ENCODE results near the gene THOP1. TPM values are rescaled to one million over a fixed set of nuclear protein-coding genes. Genes with fewer than 3 reads are reported as not detected.
"Not testable (repeated sequence)": the region's sequence is repeated elsewhere in the genome, so short reads cannot be mapped to it uniquely, and the experiment has no call there.

Gene THOP1
- total RNA-seq, 1 donor from 2014 or later, result 190 TPM

DNA sequence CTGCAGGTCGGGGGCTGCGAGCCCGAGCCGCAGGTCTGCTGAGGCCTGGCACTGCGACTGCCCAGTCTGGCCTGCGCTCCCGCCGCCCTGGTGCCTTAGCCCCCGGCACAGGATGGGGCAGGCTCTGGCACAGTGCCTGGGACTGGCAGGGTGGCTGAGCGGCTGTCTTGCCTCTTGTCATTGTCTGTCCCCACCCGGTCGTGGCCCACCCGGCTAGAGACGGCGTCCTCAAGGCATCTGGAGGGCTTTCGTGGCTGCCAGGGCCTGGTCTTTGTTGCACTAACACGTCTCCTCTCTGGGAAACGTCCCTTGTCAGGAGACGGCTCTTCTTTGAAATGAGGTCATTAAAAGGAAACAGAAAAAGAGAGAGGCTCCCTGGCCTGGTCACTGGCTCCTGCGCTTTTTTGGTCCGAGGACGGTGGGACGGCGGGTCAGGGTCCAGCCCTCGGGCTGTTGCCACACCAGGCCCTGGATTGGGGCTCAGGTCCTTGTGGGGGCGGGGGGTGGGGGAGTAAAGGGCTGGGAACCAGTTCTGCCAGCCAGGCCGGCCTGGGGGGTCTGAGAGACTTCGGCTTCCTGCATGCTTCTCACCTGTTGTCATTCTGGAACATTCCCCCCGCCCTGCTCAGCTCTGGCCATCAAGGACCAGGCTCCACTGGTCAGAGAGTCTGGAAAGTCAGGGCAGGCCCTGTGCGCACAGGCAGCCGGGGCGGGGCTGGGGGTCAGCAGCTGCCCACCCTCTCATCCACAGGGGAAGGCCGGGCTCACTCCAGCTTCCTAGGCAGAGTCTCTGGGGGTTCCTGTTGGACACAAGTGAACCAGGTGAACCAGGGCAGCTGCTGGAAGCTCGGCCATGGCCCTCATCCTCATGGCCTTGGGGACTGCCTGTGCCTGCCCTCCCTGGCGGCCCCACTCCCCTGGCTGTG is 28.2 kb downstream of the THOP1 start:
- Mint-ChIP-seq H3K9me3 (no peaks in the 10 kb centered on the region), H3K4me1 (ENCODE audit: low read depth) (no peaks in the 10 kb centered on the region), H3K36me3 (ENCODE audit: low read depth) (peaks cover 6% of the 10 kb centered on the region), H3K4me3 (no peak overlapping the region), H3K27ac (no peak overlapping the region), H3K27me3 (ENCODE audit: insufficient read depth) (no peaks in the 10 kb centered on the region)
- DNase-seq (ENCODE audit: low spot score), result no peak
- intact Hi-C loops (cut with micrococcal nuclease), result no loop called here

DNA sequence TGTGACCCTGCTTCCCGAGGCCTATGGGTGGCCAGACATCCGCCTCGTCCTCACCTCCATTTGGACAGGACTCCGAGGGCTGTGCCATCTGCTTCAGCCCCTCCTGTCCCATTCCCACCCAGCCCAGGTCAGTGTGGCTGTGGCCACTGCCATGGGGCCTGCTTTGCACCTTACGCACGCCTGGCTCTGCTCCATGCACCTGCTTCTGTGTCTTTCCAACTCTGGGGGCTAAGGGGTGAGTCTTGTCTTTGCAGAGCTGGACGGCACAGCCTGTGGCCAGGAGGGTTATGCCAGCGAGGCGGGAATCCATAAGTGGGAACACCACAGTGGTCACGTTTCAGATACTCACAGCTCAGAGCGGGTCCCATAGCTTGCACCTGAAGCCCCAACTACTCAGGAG is 29.1 kb downstream of the THOP1 start:
- Mint-ChIP-seq H3K9me3 (no peaks in the 10 kb centered on the region), H3K36me3 (ENCODE audit: low read depth) (no peaks in the 10 kb centered on the region), H3K4me1 (ENCODE audit: low read depth) (no peaks in the 10 kb centered on the region), H3K27me3 (ENCODE audit: insufficient read depth) (no peaks in the 10 kb centered on the region), H3K27ac (no peak overlapping the region), H3K4me3 (no peak overlapping the region)
- no peak for DNase-seq (ENCODE audit: low spot score)
- intact Hi-C loops (cut with micrococcal nuclease), result no loop called here

DNA sequence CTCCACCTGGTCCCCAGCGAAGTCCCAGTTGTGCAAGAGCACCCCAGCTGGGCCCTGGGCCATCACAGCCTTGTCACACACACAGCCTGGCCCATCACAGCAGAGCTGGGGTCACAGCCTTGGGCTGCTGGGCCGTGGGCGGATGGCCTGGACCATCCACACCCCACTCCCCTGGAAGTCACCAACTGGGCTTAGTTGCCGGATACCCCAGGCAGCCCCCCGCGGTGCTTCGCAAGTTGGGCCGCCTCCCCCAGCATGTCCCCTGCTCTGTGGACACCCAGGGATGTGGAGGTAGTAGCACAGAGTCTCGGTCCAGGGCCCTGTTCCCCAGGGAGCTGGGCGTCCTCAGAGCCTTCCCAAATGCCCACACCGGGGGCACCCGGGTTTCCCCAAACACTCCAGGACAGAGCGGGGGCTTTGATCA is 29.9 kb downstream of the THOP1 start:
- no peaks in the 10 kb centered on the region for H3K27me3 Mint-ChIP-seq (ENCODE audit: insufficient read depth)
- no peak overlapping the region for H3K4me3 Mint-ChIP-seq
- no peaks in the 10 kb centered on the region for H3K36me3 Mint-ChIP-seq (ENCODE audit: low read depth)
- no peaks in the 10 kb centered on the region for H3K9me3 Mint-ChIP-seq
- intact Hi-C loops (cut with micrococcal nuclease), result no loop called here
- H3K4me1 Mint-ChIP-seq (ENCODE audit: low read depth), result no peaks in the 10 kb centered on the region
- no peak overlapping the region for H3K27ac Mint-ChIP-seq
- DNase-seq (ENCODE audit: low spot score), result no peak

DNA sequence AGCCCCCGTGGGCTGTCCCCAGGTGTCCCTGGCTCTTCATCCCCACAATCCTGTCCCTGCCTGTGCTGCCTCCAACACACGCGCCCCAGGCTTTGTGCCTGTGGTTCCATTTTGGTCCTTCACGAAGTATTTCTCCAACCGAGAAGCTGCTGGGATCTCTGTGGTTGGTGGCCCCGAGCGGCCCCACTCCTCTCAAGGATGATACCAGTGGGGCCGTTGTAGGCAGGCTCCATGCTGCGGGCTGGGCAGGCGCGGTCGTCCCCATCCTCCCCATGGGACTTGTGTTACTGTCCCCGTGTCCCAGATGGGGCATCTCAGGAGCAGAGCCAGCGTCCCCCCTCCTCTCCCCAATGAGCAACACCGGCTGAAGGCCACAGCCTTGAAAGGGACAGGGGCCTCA is 30.6 kb downstream of the THOP1 start:
- Mint-ChIP-seq H3K36me3 (ENCODE audit: low read depth) (no peaks in the 10 kb centered on the region), H3K4me3 (no peak overlapping the region), H3K27ac (no peak overlapping the region), H3K27me3 (ENCODE audit: insufficient read depth) (no peaks in the 10 kb centered on the region), H3K9me3 (no peaks in the 10 kb centered on the region), H3K4me1 (ENCODE audit: low read depth) (no peaks in the 10 kb centered on the region)
- no peak for DNase-seq (ENCODE audit: low spot score)
- intact Hi-C loops (cut with micrococcal nuclease), result no loop called here

DNA sequence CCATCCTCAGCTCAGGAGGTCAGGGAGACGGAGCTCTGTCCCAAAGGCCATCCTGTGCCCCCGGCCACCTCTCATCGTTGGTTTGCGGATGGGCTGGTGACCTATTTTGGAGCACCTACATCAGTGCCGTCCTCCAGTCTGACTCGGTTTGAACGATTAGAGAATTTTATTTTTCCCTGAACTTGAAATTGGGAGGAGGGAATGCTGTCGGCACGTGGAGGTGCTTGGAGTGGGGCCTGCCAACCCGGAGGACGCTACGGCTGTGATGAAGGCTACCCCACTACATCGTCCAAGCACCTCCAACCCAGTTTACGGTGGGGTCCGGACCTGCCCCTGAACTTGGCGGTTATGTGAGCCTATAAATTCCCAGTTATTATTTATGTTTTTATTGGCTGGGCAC is 31.3 kb downstream of the THOP1 start:
- intact Hi-C loops (cut with micrococcal nuclease), result no loop called here
- no peaks in the 10 kb centered on the region for H3K9me3 Mint-ChIP-seq
- no peaks in the 10 kb centered on the region for H3K27me3 Mint-ChIP-seq (ENCODE audit: insufficient read depth)
- H3K4me1 Mint-ChIP-seq (ENCODE audit: low read depth), result no peaks in the 10 kb centered on the region
- no peaks in the 10 kb centered on the region for H3K36me3 Mint-ChIP-seq (ENCODE audit: low read depth)
- H3K27ac Mint-ChIP-seq, result no peak overlapping the region
- no peak for DNase-seq (ENCODE audit: low spot score)
- no peak overlapping the region for H3K4me3 Mint-ChIP-seq

DNA sequence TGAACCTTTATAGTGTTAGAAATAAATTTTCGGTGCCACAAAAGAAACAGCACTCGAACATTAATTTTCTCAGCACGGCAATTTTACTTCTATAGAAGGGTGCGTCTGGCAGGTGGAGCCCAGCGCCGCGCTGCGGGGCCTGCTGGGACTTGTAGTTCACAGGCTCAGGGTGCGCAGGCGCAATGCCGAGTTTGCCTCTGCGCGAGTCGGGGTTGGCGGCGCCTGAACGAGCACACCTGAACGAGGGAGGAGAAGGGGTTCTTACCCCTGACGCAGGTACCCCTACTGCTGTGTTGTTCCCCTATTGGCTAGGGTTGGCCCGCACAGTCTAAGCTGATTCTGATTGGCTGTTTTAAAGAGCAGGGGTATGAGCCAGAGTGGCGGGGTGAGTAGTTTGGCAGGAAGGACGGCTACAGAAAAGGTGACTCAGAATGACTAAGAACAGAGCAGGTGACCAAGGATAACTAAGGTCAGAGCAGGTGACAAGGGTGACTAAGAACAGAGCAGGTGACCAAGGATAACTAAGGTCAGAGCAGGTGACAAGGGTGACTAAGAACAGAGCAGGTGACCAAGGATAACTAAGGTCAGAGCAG is 32.0 kb downstream of the THOP1 start:
- H3K27ac Mint-ChIP-seq; H3K9me3 Mint-ChIP-seq; H3K4me1 Mint-ChIP-seq (ENCODE audit: low read depth); H3K4me3 Mint-ChIP-seq; H3K27me3 Mint-ChIP-seq (ENCODE audit: insufficient read depth); H3K36me3 Mint-ChIP-seq (ENCODE audit: low read depth); DNase-seq (ENCODE audit: low spot score); intact Hi-C loops (cut with micrococcal nuclease): not testable (repeated sequence)

DNA sequence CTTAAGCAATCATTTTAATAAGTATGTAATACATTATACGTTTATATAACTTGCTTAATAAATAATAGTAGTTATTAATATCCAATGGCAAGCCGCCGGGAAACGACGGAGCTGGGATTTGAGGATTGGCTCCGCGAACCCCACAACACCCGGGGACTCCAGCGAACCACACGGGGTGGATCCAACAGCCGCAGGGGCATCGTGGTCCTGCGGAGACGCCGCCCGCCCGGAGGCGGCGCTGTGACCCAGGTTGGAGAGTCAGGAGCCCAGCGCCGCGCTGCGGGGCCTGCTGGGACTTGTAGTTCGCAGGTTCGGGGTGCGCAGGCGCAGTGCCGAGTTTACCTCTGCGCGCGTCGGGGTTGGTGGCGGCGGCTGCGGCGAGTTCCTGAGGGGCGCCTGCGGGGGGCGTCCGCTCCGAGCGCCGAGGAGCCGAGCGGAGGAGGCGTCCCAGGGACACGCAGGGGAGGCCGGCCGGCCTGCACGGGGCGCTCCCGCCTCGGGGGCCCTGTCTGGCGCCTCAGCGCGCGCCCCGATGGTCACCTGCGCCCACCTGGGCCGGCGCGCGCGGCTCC is 34.3 kb downstream of the THOP1 start, which contains the start of gene ZNF554:
Gene ZNF554 (plus strand): TSS at position 329 of the 572 bp plus-strand sequence. CDS start 204 bp downstream, at position 533.
- H3K4me3 Mint-ChIP-seq, result peak within 1 kb of the TSS; percentile 82
- peaks cover 4% of the 10 kb centered on the region for H3K9me3 Mint-ChIP-seq
- DNase-seq (ENCODE audit: low spot score), result peak; percentile 95
- no peaks in the 10 kb centered on the region for H3K4me1 Mint-ChIP-seq (ENCODE audit: low read depth)
- H3K27me3 Mint-ChIP-seq (ENCODE audit: insufficient read depth), result no peaks in the 10 kb centered on the region
- intact Hi-C loops (cut with micrococcal nuclease), result loop anchor here (1.0 kb wide), 3 partner anchors 22 to 117 kb away; partner anchors contain the start of genes GNG7, THOP1 and ZNF555
- no peak within 1 kb of the TSS for H3K27ac Mint-ChIP-seq
- H3K36me3 Mint-ChIP-seq (ENCODE audit: low read depth), result peaks cover 3% of the 10 kb centered on the region

DNA sequence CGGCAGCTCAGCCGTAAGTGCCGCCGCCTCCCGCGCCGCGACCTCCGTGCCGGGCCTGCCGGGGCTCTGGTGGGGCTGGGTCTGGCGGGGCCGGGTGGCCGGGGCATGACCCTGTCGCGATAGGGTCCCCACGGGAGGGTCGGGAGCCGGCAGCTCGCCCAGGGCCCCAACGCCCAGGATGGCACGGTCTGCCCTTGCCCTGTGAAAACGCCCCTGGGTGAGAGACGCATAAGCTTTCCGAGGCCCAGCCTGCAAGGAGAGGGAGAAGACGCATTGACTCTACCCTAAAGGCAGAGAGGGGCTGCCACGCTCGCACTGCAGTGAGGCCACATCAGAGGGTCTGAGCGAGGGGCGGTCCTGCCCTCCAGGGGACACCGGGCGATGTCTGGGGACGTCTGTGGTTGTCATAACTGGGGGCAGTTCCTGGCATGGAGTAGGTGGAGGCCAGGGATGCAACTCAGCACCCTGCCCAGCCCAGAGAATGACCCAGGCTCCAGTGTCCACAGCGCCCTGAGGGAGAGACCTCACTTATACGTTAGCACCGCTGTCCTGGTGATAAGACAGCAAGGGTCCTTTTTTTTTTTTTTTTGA is 34.9 kb downstream of the THOP1 start:
- Mint-ChIP-seq H3K27ac (no peak overlapping the region), H3K9me3 (peaks cover 5% of the 10 kb centered on the region), H3K36me3 (ENCODE audit: low read depth) (peaks cover 3% of the 10 kb centered on the region), H3K4me3 (peak overlapping the region; percentile 81), H3K4me1 (ENCODE audit: low read depth) (no peaks in the 10 kb centered on the region), H3K27me3 (ENCODE audit: insufficient read depth) (no peaks in the 10 kb centered on the region)
- DNase-seq (ENCODE audit: low spot score), result no peak
- intact Hi-C loops (cut with micrococcal nuclease), result no loop called here

DNA sequence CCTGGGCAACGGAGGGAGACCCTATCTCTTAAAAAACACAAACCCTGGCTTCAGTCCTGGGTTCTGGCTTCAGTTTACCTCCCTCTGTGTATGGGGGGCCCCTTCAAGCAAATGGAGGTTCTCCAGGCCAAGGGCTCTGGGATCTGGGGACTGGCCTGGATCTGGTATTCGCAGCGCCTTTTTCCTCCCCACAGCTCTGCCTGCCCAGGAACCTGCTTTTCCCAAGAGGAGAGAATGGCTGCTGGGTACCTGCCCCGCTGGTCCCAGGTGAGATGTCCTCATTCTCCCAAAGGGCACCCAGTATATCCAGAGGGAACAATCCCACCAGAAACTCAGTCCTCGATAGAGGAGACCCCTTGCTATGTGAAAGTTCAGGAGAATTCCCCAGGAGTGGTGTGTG is 37.5 kb downstream of the THOP1 start:
- no peak for DNase-seq (ENCODE audit: low spot score)
- no peak overlapping the region for H3K4me3 Mint-ChIP-seq
- peaks cover 14% of the 10 kb centered on the region for H3K36me3 Mint-ChIP-seq (ENCODE audit: low read depth)
- no peaks in the 10 kb centered on the region for H3K27me3 Mint-ChIP-seq (ENCODE audit: insufficient read depth)
- intact Hi-C loops (cut with micrococcal nuclease), result no loop called here
- H3K9me3 Mint-ChIP-seq, result peaks cover 16% of the 10 kb centered on the region
- H3K4me1 Mint-ChIP-seq (ENCODE audit: low read depth), result no peaks in the 10 kb centered on the region
- no peak overlapping the region for H3K27ac Mint-ChIP-seq

DNA sequence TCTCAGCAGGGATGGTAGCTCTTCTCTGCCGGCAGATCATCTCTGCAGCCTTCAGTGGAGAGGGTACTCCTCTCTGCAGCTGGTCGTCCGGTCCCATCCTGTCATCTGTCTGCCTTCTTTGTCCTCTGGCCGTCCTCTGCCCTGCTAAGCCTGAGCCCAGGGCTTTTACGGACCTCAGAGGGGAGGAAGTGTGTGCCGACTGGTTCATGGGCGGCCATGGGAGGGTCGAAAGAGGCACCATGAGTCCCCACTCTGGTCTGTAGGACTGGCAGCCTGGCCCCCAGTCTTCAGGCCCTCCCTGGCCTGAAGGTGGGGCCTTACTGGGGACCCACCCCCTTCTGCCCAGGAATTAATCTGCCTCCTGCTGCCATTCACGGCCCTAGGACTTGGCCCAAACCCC is 38.3 kb downstream of the THOP1 start:
- H3K4me3 Mint-ChIP-seq, result no peak overlapping the region

DNA sequence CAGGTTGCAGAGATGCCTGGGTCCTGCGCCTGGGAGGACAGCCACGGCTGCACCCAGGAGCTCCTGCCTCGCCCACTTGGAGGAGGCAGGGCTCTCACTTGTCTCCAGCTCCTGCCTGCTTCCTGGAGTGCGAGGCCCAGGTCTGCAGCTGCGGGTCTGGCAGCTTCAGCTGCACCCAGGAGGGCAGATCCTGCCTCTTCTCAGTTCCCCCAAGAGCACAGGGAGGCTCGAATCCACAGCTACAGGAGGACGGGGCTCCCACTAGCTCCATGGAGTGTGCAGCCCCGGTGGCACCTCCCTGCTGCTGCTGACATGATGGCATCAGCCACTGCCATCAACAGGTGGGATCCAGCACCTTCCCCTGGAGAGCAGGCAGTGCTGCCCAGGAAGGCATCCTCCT is 38.8 kb downstream of the THOP1 start:
- Mint-ChIP-seq H3K9me3 (peaks cover 26% of the 10 kb centered on the region), H3K4me1 (ENCODE audit: low read depth) (no peaks in the 10 kb centered on the region), H3K27me3 (ENCODE audit: insufficient read depth) (no peaks in the 10 kb centered on the region), H3K4me3 (no peak overlapping the region), H3K36me3 (ENCODE audit: low read depth) (peaks cover 18% of the 10 kb centered on the region), H3K27ac (no peak overlapping the region)
- intact Hi-C loops (cut with micrococcal nuclease), result no loop called here
- no peak for DNase-seq (ENCODE audit: low spot score)

More for the DNA sequence above, 38.3 kb downstream of the THOP1 start:
- no peaks in the 10 kb centered on the region for H3K27me3 Mint-ChIP-seq (ENCODE audit: insufficient read depth)
- peaks cover 24% of the 10 kb centered on the region for H3K9me3 Mint-ChIP-seq
- DNase-seq (ENCODE audit: low spot score), result no peak
- H3K4me1 Mint-ChIP-seq (ENCODE audit: low read depth), result no peaks in the 10 kb centered on the region
- no peak overlapping the region for H3K27ac Mint-ChIP-seq
- peaks cover 16% of the 10 kb centered on the region for H3K36me3 Mint-ChIP-seq (ENCODE audit: low read depth)
- intact Hi-C loops (cut with micrococcal nuclease), result no loop called here

DNA sequence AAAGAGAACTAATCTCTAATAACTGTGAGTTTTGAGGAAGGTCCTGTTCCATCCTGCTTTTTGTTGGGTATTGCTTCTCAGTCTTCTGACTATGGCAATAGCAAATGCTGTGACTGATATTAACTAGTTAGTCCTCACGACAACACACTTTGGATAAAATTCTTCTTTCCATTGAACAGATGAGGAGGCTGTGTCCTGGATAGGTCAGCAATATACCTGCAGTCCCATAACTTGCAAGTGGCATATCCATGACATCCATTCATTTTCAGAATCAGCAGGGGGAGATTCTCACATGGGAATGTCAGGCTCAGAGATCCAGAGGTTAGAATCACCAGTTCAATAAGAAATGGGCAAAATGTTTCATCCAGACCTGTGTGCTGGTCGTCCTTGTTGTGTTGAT is 41.7 kb downstream of the THOP1 start:
- intact Hi-C loops (cut with micrococcal nuclease), result no loop called here
- H3K4me3 Mint-ChIP-seq, result no peak overlapping the region
- peaks cover 19% of the 10 kb centered on the region for H3K36me3 Mint-ChIP-seq (ENCODE audit: low read depth)

More for the DNA sequence above, 41.7 kb downstream of the THOP1 start:
- peaks cover 35% of the 10 kb centered on the region for H3K9me3 Mint-ChIP-seq
- H3K27me3 Mint-ChIP-seq (ENCODE audit: insufficient read depth), result no peaks in the 10 kb centered on the region
- DNase-seq (ENCODE audit: low spot score), result no peak
- no peak overlapping the region for H3K27ac Mint-ChIP-seq
- no peaks in the 10 kb centered on the region for H3K4me1 Mint-ChIP-seq (ENCODE audit: low read depth)

Data from activated T-helper 1 cell treated with anti-CD3 and anti-CD28 coated beads, Interleukin-12 subunit alpha, Interleukin-12 subunit beta, Interleukin-2, Interleukin-4 antibody, amounts not matched to agents 30 ng/mL and 10 ng/mL and 1 ng/mL, durations not matched to agents 14 hours and 24 hours and 36 hours (primary cell).